ENCODE measurements around the gene MRPL32.

MRPL32 gene

DNA sequence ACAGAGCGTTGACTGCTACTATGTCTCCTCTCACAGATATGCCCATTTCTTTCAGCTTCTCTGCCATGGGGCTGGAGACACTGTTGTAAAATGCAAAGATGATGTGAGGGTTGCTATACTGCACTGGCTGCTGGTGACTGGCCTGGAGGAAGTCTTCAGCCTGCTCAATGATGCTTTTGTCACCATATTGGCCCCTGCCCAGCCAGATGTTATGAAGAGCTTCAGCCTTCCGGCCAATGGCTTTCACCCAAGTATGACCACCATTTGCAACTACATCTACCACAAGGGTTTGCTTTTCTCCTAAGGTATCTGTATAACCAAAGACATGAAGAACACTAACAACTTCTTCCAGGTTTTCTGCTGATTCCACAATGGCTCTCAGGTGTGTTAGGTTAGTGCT, 21.9 kb upstream of the MRPL32 start:
- no peaks in the 10 kb centered on the region for H3K4me1 ChIP-seq (ENCODE audit: control insufficient read depth, insufficient read depth, low read length, poor library complexity, severe bottlenecking)
- WGBS, 2 experiments (ENCODE audit: insufficient coverage in 2 of 2): 83% methylated on average over 1 to 2 of the region's 2 CpGs
- H3K36me3 ChIP-seq (ENCODE audit: control insufficient read depth, insufficient read depth, low read length): peaks cover 17% of the 10 kb centered on the region
- H3K9me3 ChIP-seq (ENCODE audit: control insufficient read depth, low read length): no peaks in the 10 kb centered on the region
- H3K27ac ChIP-seq (ENCODE audit: low read depth, low read length, severe bottlenecking): no peak overlapping the region
- peak overlapping the region; percentile 62 for H3K4me3 ChIP-seq (ENCODE audit: extremely low read depth, insufficient read depth, low read length, poor library complexity, severe bottlenecking)

DNA sequence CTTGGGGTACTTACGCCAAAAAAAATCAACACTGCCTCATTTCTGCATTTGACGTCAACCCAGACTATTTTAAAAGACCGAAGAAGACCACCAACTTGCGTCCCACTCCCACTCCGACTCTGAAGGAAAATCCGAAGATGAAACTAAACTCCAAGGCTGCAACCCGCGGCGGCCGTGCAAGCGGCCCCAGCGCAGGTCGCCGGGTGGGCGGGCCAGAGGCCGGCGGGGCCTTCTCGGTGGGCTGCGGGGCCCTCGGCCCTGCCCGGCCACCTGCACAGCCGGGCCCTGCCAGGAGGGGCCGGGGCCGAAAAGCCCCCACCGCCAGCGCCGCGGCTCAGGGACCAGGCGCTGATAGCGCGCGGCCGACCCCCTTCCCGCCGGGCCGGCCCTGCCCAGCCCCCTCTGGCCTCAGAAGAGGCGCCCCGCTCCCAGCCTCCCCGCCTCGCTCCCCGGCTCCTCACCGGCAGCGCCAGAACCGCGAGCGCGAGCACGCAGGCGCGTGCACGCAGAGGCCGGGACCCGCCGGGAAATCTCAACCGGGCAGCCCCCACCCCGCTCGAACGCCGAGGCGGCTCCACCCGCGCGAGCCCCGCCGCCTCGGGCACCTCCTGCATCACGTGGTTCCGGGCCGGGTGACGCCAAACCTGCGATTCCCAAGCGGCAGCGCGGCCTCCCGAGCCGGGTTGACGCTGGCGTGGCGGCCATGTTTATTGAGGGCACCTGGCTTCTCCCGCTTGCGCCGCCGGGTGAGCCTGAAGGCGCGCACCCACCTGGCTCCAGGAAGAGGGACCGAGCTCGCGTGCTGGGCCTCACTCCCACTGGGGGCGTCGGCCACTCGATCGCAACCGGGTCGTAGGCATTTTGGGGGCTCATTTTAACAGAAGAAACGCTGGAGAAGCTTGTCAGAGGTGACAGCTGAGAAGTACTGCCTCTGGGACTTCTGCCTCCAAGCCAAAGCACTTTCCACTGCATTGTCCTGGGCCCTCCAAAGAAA, 20.4 kb upstream of the MRPL32 start, which contains the start of gene C7orf25:
C7orf25 (minus strand) TSS at position 617 of the 994 bp plus-strand sequence. CDS start 1,170 bp downstream, outside the sequence.
- peak within 1 kb of the TSS; percentile 62 for H3K4me3 ChIP-seq (ENCODE audit: extremely low read depth, insufficient read depth, low read length, poor library complexity, severe bottlenecking)
- 1% methylated on average over 79 to 82 of the region's 95 CpGs for WGBS, 2 experiments (ENCODE audit: insufficient coverage in 2 of 2)
- H3K9me3 ChIP-seq (ENCODE audit: control insufficient read depth, low read length): no peaks in the 10 kb centered on the region
- no peaks in the 10 kb centered on the region for H3K4me1 ChIP-seq (ENCODE audit: control insufficient read depth, insufficient read depth, low read length, poor library complexity, severe bottlenecking)
- H3K36me3 ChIP-seq (ENCODE audit: control insufficient read depth, insufficient read depth, low read length): peaks cover 31% of the 10 kb centered on the region
- H3K27ac ChIP-seq (ENCODE audit: low read depth, low read length, severe bottlenecking): peak within 1 kb of the TSS; percentile 74

DNA sequence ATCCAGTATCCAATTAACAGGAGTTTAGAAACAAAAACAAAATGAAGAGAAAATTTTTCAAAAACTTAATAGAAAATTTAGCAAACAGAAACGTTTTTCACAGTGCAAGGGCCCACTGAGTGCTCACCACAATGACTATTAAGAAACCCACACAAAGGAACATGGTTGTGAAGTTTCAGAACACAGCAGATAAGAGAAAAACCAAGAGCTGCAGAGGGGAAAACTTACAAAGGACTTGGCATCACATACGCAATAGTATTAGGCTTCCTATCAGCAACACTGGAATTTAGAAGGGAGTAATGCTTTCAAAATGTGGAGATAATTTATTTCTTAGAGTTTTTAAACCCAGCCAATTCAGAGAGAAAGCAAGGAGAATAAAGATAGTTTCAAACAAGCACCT, 18.6 kb upstream of the MRPL32 start:
- Histone ChIP-seq H3K4me1 (ENCODE audit: control insufficient read depth, insufficient read depth, low read length, poor library complexity, severe bottlenecking) (no peaks in the 10 kb centered on the region), H3K9me3 (ENCODE audit: control insufficient read depth, low read length) (no peaks in the 10 kb centered on the region), H3K36me3 (ENCODE audit: control insufficient read depth, insufficient read depth, low read length) (peaks cover 45% of the 10 kb centered on the region), H3K4me3 (ENCODE audit: extremely low read depth, insufficient read depth, low read length, poor library complexity, severe bottlenecking) (no peak overlapping the region), H3K27ac (ENCODE audit: low read depth, low read length, severe bottlenecking) (no peak overlapping the region)
- WGBS, 2 experiments (ENCODE audit: insufficient coverage in 2 of 2): 82% methylated on average over 2 of the region's 2 CpGs; no CpG with 5 or more reads in 1 of the 2 experiments

DNA sequence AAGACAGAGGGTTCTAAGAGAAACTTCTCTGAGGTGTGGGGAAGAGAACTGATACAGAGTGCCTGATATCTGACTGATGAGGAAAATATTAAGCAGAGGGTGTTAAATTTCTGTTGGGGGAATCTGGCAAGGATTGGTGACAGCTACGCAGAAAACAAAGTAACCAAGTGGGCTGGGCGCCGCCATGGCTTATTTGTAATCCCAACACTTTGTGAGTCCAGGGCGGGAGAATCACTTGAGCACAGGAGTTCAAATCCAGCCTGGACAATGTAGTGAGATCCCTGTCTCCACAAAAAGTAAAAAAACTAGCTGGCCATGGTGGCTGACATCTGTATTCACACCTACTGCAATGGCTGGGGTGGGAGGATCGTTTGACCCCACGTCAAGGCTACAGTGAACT, 18.2 kb upstream of the MRPL32 start:
- Histone ChIP-seq H3K9me3 (ENCODE audit: control insufficient read depth, low read length) (no peaks in the 10 kb centered on the region), H3K36me3 (ENCODE audit: control insufficient read depth, insufficient read depth, low read length) (peaks cover 49% of the 10 kb centered on the region), H3K27ac (ENCODE audit: low read depth, low read length, severe bottlenecking) (no peak overlapping the region), H3K4me3 (ENCODE audit: extremely low read depth, insufficient read depth, low read length, poor library complexity, severe bottlenecking) (no peak overlapping the region), H3K4me1 (ENCODE audit: control insufficient read depth, insufficient read depth, low read length, poor library complexity, severe bottlenecking) (no peaks in the 10 kb centered on the region)
- WGBS, 2 experiments (ENCODE audit: insufficient coverage in 2 of 2): 59 to 83% methylated on average over 4 to 6 of the region's 6 CpGs

DNA sequence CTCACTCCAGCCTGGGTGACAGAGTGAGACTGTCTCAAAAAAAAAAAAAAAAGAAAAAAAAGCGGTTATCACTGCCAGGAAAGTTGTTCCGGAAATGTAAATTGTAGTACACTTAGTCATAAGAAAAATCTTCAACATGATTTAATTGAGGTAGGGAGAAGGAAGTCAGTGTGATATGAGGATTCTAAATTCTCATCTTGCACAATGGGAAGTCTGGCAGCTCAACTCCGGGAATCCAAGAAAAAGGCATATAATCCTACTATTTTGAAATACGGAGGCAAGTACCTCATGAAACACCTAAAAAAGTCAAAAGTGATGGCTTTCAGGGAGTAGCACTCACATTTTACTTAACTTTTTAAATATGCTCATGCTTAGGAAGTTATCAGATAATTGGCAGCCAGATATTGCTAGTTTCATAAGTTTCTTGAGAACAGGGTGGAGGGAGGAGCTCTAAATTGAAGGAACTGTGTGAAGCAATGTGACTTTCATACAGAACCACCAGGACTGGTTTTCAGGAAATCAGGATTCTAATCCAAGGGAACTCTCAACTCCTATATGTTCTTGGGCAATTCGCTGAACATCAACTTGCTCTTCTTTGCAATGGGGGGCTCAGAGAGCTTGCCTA, 17.6 kb upstream of the MRPL32 start:
- peaks cover 54% of the 10 kb centered on the region for H3K36me3 ChIP-seq (ENCODE audit: control insufficient read depth, insufficient read depth, low read length)
- 100% methylated on average over 1 of the region's 5 CpGs; no CpG with 5 or more reads in 1 of the 2 experiments for WGBS, 2 experiments (ENCODE audit: insufficient coverage in 2 of 2)

DNA sequence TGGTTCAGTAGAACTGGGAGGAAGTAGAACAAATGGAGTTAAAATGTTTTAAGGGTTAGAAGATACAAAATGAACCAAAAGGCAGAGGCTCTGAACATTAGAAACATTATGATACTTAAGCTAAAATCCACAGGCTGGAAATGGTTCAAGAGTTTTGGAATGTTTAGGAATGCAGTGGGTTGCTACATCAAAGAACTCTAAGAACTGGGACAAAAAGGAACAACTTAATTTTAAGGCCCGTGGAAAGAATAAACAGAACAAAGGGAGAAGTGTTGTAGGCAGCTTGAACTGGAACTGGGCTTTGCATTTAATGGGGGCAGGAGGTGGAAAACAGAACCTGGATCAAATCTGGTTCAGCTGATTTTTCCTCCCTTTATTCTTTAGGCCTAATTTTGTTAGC, 16.8 kb upstream of the MRPL32 start:
- H3K4me3 ChIP-seq (ENCODE audit: extremely low read depth, insufficient read depth, low read length, poor library complexity, severe bottlenecking): no peak overlapping the region
- peaks cover 58% of the 10 kb centered on the region for H3K36me3 ChIP-seq (ENCODE audit: control insufficient read depth, insufficient read depth, low read length)
- peak overlapping the region; percentile 26 for H3K27ac ChIP-seq (ENCODE audit: low read depth, low read length, severe bottlenecking)
- H3K9me3 ChIP-seq (ENCODE audit: control insufficient read depth, low read length): no peaks in the 10 kb centered on the region
- 83 to 94% methylated on average over 1 of the region's 1 CpG for WGBS, 2 experiments (ENCODE audit: insufficient coverage in 2 of 2)
- H3K4me1 ChIP-seq (ENCODE audit: control insufficient read depth, insufficient read depth, low read length, poor library complexity, severe bottlenecking): no peaks in the 10 kb centered on the region

More for the DNA sequence above, 17.6 kb upstream of the MRPL32 start:
- H3K27ac ChIP-seq (ENCODE audit: low read depth, low read length, severe bottlenecking): peak overlapping the region; percentile 26
- H3K4me1 ChIP-seq (ENCODE audit: control insufficient read depth, insufficient read depth, low read length, poor library complexity, severe bottlenecking): no peaks in the 10 kb centered on the region
- H3K4me3 ChIP-seq (ENCODE audit: extremely low read depth, insufficient read depth, low read length, poor library complexity, severe bottlenecking): no peak overlapping the region
- no peaks in the 10 kb centered on the region for H3K9me3 ChIP-seq (ENCODE audit: control insufficient read depth, low read length)

DNA sequence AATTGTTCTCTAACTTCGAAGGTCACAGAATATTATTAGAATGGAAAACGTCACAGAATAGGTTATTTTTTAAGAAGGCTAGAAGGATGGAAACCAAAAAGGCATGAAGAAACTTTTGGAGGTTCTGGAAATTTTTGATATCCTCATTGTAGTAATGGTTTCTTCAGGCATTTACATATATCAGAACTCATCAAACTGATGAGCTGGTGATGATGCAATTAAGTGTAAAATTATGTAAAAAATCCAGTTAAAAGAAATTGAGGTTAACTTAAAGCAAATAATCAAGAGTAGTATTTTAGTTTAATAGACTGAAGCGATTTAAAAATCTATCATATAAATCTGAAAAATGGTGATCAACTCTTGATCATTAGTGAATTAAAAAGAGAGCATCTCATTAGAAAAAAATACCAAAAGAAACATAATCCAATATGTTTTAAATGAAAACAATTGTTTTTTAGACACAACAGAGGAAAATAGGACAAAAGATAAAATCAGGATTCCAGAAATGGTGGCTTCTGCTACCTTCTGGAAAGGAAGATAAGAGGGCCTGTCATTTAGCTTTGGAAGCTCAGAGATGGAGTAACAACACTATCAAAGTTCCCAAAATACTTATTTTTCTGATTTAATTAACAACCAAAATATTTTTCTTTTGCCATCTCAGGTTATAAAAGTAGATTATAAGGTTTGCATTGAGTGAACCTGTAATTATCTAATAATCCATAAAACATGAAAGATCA, 10.0 kb upstream of the MRPL32 start:
- Histone ChIP-seq H3K36me3 (ENCODE audit: control insufficient read depth, insufficient read depth, low read length) (peaks cover 64% of the 10 kb centered on the region), H3K9me3 (ENCODE audit: control insufficient read depth, low read length) (no peaks in the 10 kb centered on the region), H3K4me3 (ENCODE audit: extremely low read depth, insufficient read depth, low read length, poor library complexity, severe bottlenecking) (no peak overlapping the region), H3K4me1 (ENCODE audit: control insufficient read depth, insufficient read depth, low read length, poor library complexity, severe bottlenecking) (no peaks in the 10 kb centered on the region), H3K27ac (ENCODE audit: low read depth, low read length, severe bottlenecking) (no peak overlapping the region)
- WGBS, 2 experiments (ENCODE audit: insufficient coverage in 2 of 2): 100% methylated on average over 1 of the region's 3 CpGs; no CpG with 5 or more reads in 1 of the 2 experiments

DNA sequence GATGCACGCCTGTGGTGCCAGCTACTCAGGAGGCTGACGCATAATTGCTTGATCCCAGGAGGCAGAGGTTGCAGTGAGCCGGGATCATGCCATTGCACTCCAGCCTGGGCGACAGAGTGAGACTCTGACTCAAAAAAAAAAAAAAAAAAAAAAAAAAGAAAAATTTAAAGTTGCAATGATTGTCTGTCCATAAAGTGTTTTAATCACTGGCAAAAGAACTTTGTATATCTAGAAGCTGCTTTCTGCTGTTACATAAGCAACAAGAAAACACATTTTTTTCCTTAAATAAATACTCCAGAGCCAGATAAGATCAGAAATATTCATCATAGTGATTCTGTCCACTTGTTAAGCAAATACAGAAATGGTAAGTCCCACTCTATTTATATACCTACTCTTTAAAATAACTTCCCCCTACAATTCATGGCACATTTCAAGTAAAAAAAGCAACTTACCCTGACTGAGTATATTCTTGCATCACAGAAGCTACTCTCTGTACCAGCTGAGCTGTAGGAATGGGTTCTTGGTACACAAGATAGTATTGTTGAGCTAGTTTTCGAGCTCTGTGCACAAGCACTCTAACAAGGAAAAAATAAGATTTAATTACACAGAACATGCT, 7.8 kb upstream of the MRPL32 start:
- Histone ChIP-seq H3K27ac (ENCODE audit: low read depth, low read length, severe bottlenecking) (no peak overlapping the region), H3K9me3 (ENCODE audit: control insufficient read depth, low read length) (no peaks in the 10 kb centered on the region), H3K4me3 (ENCODE audit: extremely low read depth, insufficient read depth, low read length, poor library complexity, severe bottlenecking) (no peak overlapping the region), H3K36me3 (ENCODE audit: control insufficient read depth, insufficient read depth, low read length) (peaks cover 56% of the 10 kb centered on the region), H3K4me1 (ENCODE audit: control insufficient read depth, insufficient read depth, low read length, poor library complexity, severe bottlenecking) (peaks cover 3% of the 10 kb centered on the region)
- WGBS, 2 experiments (ENCODE audit: insufficient coverage in 2 of 2): 93 to 100% methylated on average over 1 to 2 of the region's 5 CpGs

DNA sequence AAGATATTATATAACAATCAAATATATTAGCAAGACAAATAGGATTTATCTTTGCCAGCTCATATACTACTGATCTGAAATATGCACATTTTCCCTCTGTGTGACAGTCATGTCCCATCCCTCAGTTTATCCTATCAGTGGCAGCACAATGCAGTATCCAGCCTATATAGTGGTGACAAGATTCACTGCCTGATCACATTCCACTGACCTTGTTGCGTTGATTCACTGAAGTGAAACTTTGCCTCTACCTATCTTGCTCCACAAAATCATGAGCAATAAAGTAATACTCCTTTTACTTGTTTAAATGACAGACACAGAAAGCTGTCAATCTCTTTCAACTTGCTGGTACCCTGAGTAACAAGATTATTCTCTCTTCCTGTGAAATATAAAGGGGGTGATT, 6.5 kb upstream of the MRPL32 start:
- WGBS, 2 experiments (ENCODE audit: insufficient coverage in 2 of 2): 100% methylated on average over 1 of the region's 1 CpG; no CpG with 5 or more reads in 1 of the 2 experiments
- Histone ChIP-seq H3K4me3 (ENCODE audit: extremely low read depth, insufficient read depth, low read length, poor library complexity, severe bottlenecking) (no peak overlapping the region), H3K9me3 (ENCODE audit: control insufficient read depth, low read length) (no peaks in the 10 kb centered on the region), H3K27ac (ENCODE audit: low read depth, low read length, severe bottlenecking) (no peak overlapping the region), H3K4me1 (ENCODE audit: control insufficient read depth, insufficient read depth, low read length, poor library complexity, severe bottlenecking) (peaks cover 3% of the 10 kb centered on the region), H3K36me3 (ENCODE audit: control insufficient read depth, insufficient read depth, low read length) (peaks cover 46% of the 10 kb centered on the region)

DNA sequence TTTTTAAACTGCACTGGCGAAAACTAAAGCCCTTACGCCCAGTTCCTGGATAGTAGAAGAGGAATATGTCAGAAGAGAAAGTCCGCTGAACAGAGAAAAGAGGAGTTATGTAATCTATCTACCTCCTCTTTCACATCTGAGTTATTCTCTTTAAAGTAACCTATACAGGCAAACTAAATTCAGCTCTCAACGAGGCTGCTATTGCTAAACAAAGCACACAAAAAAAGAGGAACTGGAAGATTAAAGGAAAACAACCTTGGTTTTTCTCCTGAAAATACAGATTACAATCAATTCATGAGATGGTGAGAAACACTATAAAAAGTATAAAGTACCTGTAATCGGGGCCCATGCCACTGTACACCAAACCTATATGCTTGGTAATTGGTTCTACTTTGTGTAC, 6.0 kb upstream of the MRPL32 start:
- Histone ChIP-seq H3K4me3 (ENCODE audit: extremely low read depth, insufficient read depth, low read length, poor library complexity, severe bottlenecking) (no peak overlapping the region), H3K9me3 (ENCODE audit: control insufficient read depth, low read length) (no peaks in the 10 kb centered on the region), H3K4me1 (ENCODE audit: control insufficient read depth, insufficient read depth, low read length, poor library complexity, severe bottlenecking) (peaks cover 3% of the 10 kb centered on the region), H3K36me3 (ENCODE audit: control insufficient read depth, insufficient read depth, low read length) (peaks cover 40% of the 10 kb centered on the region), H3K27ac (ENCODE audit: low read depth, low read length, severe bottlenecking) (no peak overlapping the region)
- WGBS, 2 experiments (ENCODE audit: insufficient coverage in 2 of 2): 100% methylated on average over 1 of the region's 5 CpGs; no CpG with 5 or more reads in 1 of the 2 experiments
